Panc1 (cell line): Measurements from ENCODE around the gene SLC7A11. TPM values are rescaled to one million over a fixed set of nuclear protein-coding genes. Genes with fewer than 3 reads are reported as not detected.

Experiments used
- ATAC-seq: fragments of 200-7000 bp; cut with Tn5 transposase; 2 replicates; pipeline ENCODE4 v1.9.1; 2020; ENCODE audit warnings: mild to moderate bottlenecking, moderate library complexity
- BruUV-seq: library from RNA; stranded (reverse); fragments of 400-500 nt; replicated peaks from 2 replicates; lab custom pipeline; 2021; lab: Mats Ljungman, UMichigan
- CTCF ChIA-PET: fragments of 300-600 bp; sonication (Branson Sonifier 250); formaldehyde crosslinking; loops from one replicate; lab custom pipeline; 2022; ENCODE audit warnings: antibody characterized with exemption; lab: Charles Lee
- POLR2A ChIA-PET: fragments of 300-600 bp; sonication (Branson Sonifier 250); formaldehyde crosslinking; loops from one replicate; lab custom pipeline; 2022; ENCODE audit warnings: antibody characterized with exemption; lab: Charles Lee
- DNase-seq: peaks from one replicate; pipeline ENCODE4 v3.0.0-alpha.2; 2010; ENCODE audit warnings: low read depth, low spot score
- H3K27ac ChIP-seq: 2 replicates; pipeline ENCODE4 v1.5.1; 2011; ENCODE audit warnings: mild to moderate bottlenecking, low read length, inconsistent platforms
- H3K27me3 ChIP-seq: fragments of 200-500 bp; sonication (Bioruptor generic); 2 replicates; pipeline ENCODE4 v1.6.0; 2014; ENCODE audit warnings: low read length, inconsistent platforms; ENCODE audit not compliant: control insufficient read depth, insufficient read depth
- H3K36me3 ChIP-seq: fragments of 200-500 bp; sonication (Bioruptor generic); 2 replicates; pipeline ENCODE4 v1.5.1; 2014; ENCODE audit warnings: inconsistent platforms, mild to moderate bottlenecking, low read length, moderate library complexity; ENCODE audit not compliant: control insufficient read depth, insufficient read depth
- H3K4me1 ChIP-seq: 2 replicates; pipeline ENCODE4 v1.5.1; 2011; ENCODE audit warnings: inconsistent platforms, mild to moderate bottlenecking, low read length, moderate library complexity; ENCODE audit not compliant: control insufficient read depth, insufficient read depth
- H3K4me3 ChIP-seq, 2 experiments: 2 replicates each; pipeline ENCODE4 v1.5.1; 2011 to 2012; ENCODE audit warnings: low read depth in 2 of 2, low read length in 2 of 2, mild to moderate bottlenecking in 2 of 2, inconsistent platforms in 1 of 2, moderate library complexity in 1 of 2
- H3K9me3 ChIP-seq: fragments of 200-500 bp; sonication (Bioruptor generic); 2 replicates; pipeline ENCODE4 v1.5.1; 2014; ENCODE audit warnings: low read depth, mild to moderate bottlenecking, inconsistent platforms, low read length, moderate library complexity; ENCODE audit not compliant: control insufficient read depth, insufficient read depth
- POLR2AphosphoS5 ChIP-seq: IDR thresholded peaks from 2 replicates; pipeline ENCODE4 v1.6.1; 2012; ENCODE audit warnings: mild to moderate bottlenecking, low read depth, low read length, moderate library complexity
- REST ChIP-seq, 2 experiments: IDR thresholded peaks; 2 replicates each; pipeline ENCODE4 v1.6.1; 2011 to 2012; ENCODE audit warnings: low read depth in 2 of 2, control low read depth in 1 of 2, low read length in 1 of 2, mild to moderate bottlenecking in 1 of 2, moderate library complexity in 1 of 2; ENCODE audit not compliant: insufficient read depth in 1 of 2
- SIN3A ChIP-seq: IDR thresholded peaks from 2 replicates; pipeline ENCODE4 v1.6.1; 2012; ENCODE audit warnings: low read depth, mild to moderate bottlenecking, low read length, moderate library complexity, borderline replicate concordance; ENCODE audit not compliant: insufficient read depth
- TCF7L2 ChIP-seq: IDR thresholded peaks from 2 replicates; pipeline ENCODE4 v1.6.1; 2011; ENCODE audit warnings: mild to moderate bottlenecking, low read depth, low read length, inconsistent platforms
- in situ Hi-C: cut with HindIII; loops from 2 replicates; pipeline ENCODE4 v1.10.0; 2016; ENCODE audit warnings: low sequenced_read_pairs, low pct_unique_long_range_greater_than_20kb
- intact Hi-C: fragments of 100-400 bp; cut with micrococcal nuclease; formaldehyde crosslinking; loops from one replicate; pipeline ENCODE4 v1.10.0; 2022; ENCODE audit not compliant: unreplicated experiment
- total RNA-seq: library from RNA; stranded (reverse); gene quantifications from one replicate; pipeline ENCODE4 v1.2.1, GENCODE V29; 2021; ENCODE audit not compliant: unreplicated experiment
- TF ChIP-seq, protein P1 (sequence below): fragments of 450-650 bp; IDR thresholded peaks from 2 replicates; pipeline ENCODE4 v1.5.1; 2017; ENCODE audit warnings: mild to moderate bottlenecking

SLC7A11 gene
- total RNA-seq, 1 experiment from 2014 or later = 6.4 TPM

DNA sequence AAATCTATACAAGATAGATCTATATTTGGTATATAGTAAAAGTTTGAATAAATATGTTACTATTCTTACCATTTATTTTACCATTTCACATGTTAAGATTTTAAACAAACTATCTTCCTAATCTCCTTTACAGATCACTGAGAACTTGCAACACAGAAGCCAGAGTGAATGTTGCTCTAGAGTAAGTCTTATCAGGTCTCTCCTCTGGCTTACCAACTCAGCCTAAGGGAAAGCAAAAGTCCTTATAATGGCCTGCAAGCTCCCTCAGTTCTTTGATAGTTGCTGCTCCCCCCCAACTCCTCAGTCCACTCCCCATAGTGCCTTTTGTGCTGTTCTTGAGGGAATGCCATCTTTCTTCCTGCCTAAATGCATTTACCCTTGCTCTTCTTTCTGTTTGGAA, 25.7 kb upstream of the SLC7A11 start:
- in situ Hi-C loops (no loop called here), intact Hi-C loops (no loop called here)
- H3K4me3 ChIP-seq = no peak overlapping the region
- TF ChIP-seq REST (IDR thresholded peaks at IDR 0.05; ENCODE audit: insufficient read depth in 1 of 2, low read depth in 2 of 2, low read length in 1 of 2) = no peak
- TF ChIP-seq, protein P1, sequence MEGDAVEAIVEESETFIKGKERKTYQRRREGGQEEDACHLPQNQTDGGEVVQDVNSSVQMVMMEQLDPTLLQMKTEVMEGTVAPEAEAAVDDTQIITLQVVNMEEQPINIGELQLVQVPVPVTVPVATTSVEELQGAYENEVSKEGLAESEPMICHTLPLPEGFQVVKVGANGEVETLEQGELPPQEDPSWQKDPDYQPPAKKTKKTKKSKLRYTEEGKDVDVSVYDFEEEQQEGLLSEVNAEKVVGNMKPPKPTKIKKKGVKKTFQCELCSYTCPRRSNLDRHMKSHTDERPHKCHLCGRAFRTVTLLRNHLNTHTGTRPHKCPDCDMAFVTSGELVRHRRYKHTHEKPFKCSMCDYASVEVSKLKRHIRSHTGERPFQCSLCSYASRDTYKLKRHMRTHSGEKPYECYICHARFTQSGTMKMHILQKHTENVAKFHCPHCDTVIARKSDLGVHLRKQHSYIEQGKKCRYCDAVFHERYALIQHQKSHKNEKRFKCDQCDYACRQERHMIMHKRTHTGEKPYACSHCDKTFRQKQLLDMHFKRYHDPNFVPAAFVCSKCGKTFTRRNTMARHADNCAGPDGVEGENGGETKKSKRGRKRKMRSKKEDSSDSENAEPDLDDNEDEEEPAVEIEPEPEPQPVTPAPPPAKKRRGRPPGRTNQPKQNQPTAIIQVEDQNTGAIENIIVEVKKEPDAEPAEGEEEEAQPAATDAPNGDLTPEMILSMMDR = no peak
- no TSS peak for BruUV-seq
- H3K9me3 ChIP-seq = no peaks in the 10 kb centered on the region
- CTCF ChIA-PET = no interaction called here
- no peaks in the 10 kb centered on the region for H3K4me1 ChIP-seq
- no peak for ATAC-seq
- no peaks in the 10 kb centered on the region for H3K27me3 ChIP-seq
- POLR2A ChIA-PET = no interaction called here
- no peaks in the 10 kb centered on the region for H3K36me3 ChIP-seq
- no peak for DNase-seq
- H3K27ac ChIP-seq = no peak overlapping the region

DNA sequence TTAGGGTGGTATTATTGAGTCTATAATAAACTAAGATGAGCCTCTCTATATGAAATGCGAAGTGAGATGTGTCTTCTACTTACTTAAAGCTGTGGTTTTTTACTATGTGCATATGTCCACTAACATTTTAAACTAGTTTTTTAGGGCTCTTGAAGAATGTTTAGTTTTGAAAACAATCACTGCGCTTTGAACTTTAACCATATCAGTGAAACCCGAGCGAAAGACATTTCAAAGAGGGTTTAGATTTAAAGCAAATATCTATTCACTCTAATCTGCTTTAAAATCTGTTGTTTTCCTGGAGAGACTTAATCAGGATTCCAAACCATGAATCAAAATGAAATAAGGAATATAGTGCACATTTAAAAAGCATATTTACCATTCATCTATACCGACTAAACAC, 24.8 kb upstream of the SLC7A11 start:
- TF ChIP-seq, protein P1 = no peak
- no peak for TF ChIP-seq POLR2AphosphoS5
- no peak for TF ChIP-seq SIN3A
- TF ChIP-seq REST (IDR thresholded peaks at IDR 0.05; ENCODE audit: insufficient read depth in 1 of 2, low read depth in 2 of 2, low read length in 1 of 2) = no peak
- TF ChIP-seq TCF7L2 = no peak
- in situ Hi-C loops = no loop called here
- Histone ChIP-seq H3K27me3 (no peaks in the 10 kb centered on the region), H3K9me3 (no peaks in the 10 kb centered on the region), H3K4me1 (no peaks in the 10 kb centered on the region), H3K27ac (no peak overlapping the region), H3K36me3 (no peaks in the 10 kb centered on the region), H3K4me3 (no peak overlapping the region)
- no TSS peak for BruUV-seq
- intact Hi-C loops = no loop called here
- DNase-seq (no peak), ATAC-seq (no peak)
- POLR2A ChIA-PET = no interaction called here
- CTCF ChIA-PET = no interaction called here
